Thoracic aorta (tissue), 2 donors: ENCODE measurements around the gene SNRNP200. TPM values are rescaled to one million over a fixed set of nuclear protein-coding genes. Genes with fewer than 3 reads are reported as not detected.
A peak's percentile ranks its signal among the peaks of the same experiment; 100 is the strongest.
"Not testable (repeated sequence)": the region's sequence is repeated elsewhere in the genome, so short reads cannot be mapped to it uniquely, and the experiment has no call there.

Experiments used
- ATAC-seq: fragments of 150-250 bp; one replicate; pipeline ENCODE4 v1.8.0; 2017; ENCODE audit warnings: low read depth; ENCODE audit not compliant: insufficient number of reproducible peaks, low FRiP score
- DNase-seq: peaks from one replicate; pipeline ENCODE4 v3.0.0-alpha.2; 2020; ENCODE audit warnings: low spot score
- H3K27ac ChIP-seq, 2 donors: fragments of 200-600 bp; sonication (generic); 1 replicate in 1 of 2; 2 replicates in 1 of 2; pipeline ENCODE4 v1.5.1; 2016; ENCODE audit warnings: mild to moderate bottlenecking in 2 of 2, moderate library complexity in 2 of 2
- H3K27me3 ChIP-seq: fragments of 200-600 bp; sonication (generic); replicated peaks from 2 replicates; pipeline ENCODE4 v1.6.0; 2016; ENCODE audit warnings: mild to moderate bottlenecking; ENCODE audit not compliant: insufficient read depth
- H3K36me3 ChIP-seq: fragments of 200-600 bp; sonication (generic); one replicate; pipeline ENCODE4 v1.5.1; 2016
- H3K4me1 ChIP-seq, 2 donors: fragments of 200-600 bp; sonication (generic); 1 replicate in 1 of 2; 2 replicates in 1 of 2; pipeline versions ENCODE4 v1.5.1 to v1.6.0; 2016; ENCODE audit warnings: low read depth in 2 of 2, mild to moderate bottlenecking in 1 of 2; ENCODE audit not compliant: control insufficient read depth in 1 of 2
- H3K4me3 ChIP-seq: fragments of 200-600 bp; sonication (generic); 2 replicates; pipeline ENCODE4 v1.5.1; 2016; ENCODE audit warnings: mild to moderate bottlenecking
- H3K9me3 ChIP-seq: fragments of 200-600 bp; sonication (generic); 2 replicates; pipeline ENCODE4 v1.5.1; 2016
- total RNA-seq, 2 donors: library from RNA; depleted of rRNA; stranded (reverse); fragments of >200 nt; gene quantifications; one replicate each; pipeline versions ENCODE4 v1.1.0 to v1.2.3, GENCODE V29; 2016
- TF ChIP-seq, protein P1 (sequence below): fragments of 200-600 bp; sonication (generic); IDR thresholded peaks from one replicate; pipeline ENCODE4 v1.5.1; 2019; ENCODE audit warnings: antibody characterized with exemption

SNRNP200 gene
- total RNA-seq, 2 donors from 2014 or later, result 77.2 to 85.6 TPM

DNA sequence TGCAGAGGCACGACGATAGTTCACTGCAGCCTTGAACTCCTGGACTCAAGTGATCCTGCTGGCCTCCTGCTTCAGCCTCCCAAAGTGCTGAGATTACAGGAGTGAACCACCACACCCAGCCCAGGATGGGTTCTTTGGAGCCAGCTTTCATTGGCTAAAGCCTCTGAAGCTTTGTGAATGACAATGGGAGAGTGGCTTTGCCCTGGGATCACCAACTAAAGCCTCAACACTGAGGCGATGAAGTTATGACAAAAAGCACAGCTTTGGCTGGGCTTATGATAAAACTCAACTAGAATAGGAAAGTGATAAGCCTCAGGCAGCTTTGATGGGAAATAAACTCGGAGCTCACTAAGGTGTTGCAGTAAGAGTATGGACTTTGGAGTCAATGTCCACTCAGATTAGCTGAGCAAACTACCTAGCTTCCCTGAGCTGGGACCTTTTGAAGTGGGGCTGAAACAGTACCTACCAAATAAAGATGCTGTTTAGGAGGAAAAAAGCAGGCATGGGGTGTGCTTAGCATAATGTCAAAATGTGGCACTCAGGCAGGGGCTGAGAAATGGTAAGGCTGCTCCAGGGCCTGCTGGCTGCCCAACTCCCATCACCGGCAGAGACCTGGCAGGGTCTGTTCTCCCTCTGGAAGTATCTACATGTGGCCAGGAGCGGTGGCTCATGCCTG lies 43.9 kb downstream of the SNRNP200 start:
- H3K4me3 ChIP-seq, result no peak overlapping the region
- no peaks in the 10 kb centered on the region for H3K9me3 ChIP-seq
- ATAC-seq (no peak), DNase-seq (no peak)
- peak overlapping the region; percentile 89 to 91 for H3K27ac ChIP-seq
- H3K36me3 ChIP-seq, result peaks cover 6% of the 10 kb centered on the region
- TF ChIP-seq, protein P1, sequence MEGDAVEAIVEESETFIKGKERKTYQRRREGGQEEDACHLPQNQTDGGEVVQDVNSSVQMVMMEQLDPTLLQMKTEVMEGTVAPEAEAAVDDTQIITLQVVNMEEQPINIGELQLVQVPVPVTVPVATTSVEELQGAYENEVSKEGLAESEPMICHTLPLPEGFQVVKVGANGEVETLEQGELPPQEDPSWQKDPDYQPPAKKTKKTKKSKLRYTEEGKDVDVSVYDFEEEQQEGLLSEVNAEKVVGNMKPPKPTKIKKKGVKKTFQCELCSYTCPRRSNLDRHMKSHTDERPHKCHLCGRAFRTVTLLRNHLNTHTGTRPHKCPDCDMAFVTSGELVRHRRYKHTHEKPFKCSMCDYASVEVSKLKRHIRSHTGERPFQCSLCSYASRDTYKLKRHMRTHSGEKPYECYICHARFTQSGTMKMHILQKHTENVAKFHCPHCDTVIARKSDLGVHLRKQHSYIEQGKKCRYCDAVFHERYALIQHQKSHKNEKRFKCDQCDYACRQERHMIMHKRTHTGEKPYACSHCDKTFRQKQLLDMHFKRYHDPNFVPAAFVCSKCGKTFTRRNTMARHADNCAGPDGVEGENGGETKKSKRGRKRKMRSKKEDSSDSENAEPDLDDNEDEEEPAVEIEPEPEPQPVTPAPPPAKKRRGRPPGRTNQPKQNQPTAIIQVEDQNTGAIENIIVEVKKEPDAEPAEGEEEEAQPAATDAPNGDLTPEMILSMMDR, result no peak
- H3K4me1 ChIP-seq, result peaks cover 61 to 76% of the 10 kb centered on the region in 2 donors
- no peaks in the 10 kb centered on the region for H3K27me3 ChIP-seq

DNA sequence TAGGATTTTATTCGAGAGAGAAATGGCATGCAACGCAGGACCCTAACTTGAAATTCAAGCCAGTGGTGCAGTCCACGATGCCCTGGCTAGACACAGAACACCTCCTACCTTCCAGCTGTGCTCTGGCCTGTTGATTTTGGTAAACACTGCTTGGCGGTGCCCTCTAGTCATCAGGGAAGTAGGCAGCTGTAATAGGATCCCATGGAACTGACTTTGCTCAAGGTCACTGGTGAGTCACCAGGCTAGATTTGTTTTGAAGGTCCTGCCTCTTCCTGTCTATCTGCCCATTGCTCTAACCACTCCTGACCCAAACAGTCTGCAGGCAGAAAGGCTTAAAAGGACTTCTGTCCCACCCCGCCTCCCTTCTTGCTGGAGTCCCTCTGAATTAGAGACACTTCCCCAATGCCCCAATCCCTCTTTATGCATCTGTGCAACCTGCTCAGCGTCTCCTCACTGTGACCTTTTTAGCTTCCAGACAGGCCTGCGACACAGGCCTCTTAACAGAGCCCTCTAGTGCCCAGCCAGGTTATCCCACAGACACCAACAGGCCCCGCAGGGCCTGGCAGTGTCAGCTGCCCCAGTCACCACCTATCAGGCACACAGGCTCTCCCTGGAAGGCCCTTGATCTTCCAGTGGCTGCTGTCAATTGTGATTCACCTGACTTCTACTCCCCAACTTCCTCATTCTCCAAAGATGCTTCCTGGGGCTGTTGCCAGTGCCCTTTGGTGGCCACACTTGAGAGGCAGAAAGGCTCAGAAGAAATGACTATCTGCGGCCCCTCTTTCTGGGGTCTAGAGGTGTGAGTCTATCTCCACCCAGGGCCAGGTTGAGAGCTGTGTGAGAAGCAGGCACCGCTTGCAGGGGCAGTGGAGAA lies 44.7 kb downstream of the SNRNP200 start:
- Histone ChIP-seq H3K4me3 (peak overlapping the region; percentile 21), H3K36me3 (peaks cover 13% of the 10 kb centered on the region), H3K27me3 (no peaks in the 10 kb centered on the region), H3K9me3 (no peaks in the 10 kb centered on the region), H3K4me1 (peaks cover 61 to 76% of the 10 kb centered on the region in 2 donors), H3K27ac (peak overlapping the region; percentile 89 to 91)
- DNase-seq (peak; percentile 71), ATAC-seq (peak; percentile 86)
- TF ChIP-seq, protein P1, result no peak

DNA sequence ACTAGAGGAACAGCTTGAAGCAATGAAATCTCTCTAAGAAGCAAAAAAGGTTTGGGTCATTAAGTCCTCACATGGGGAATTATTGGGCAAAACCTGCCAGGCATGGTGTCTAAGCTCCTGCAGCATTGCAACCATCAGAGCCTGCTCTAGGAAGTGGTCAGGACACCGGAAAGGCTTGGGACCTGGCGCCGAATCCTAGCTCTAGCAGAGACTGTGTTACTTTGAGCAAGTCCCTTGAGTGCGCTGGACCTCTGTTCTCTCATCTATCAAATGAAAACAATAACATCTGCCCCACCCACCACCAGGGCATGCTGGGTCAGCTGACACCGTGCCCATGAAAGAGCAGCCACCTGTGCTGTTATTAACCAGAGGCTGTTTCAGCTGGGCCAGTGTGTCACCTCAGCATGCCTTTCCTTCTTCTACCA lies 45.8 kb downstream of the SNRNP200 start:
- Histone ChIP-seq H3K27ac (peak overlapping the region; percentile 87 to 89), H3K4me1 (peaks cover 57 to 72% of the 10 kb centered on the region in 2 donors), H3K9me3 (no peaks in the 10 kb centered on the region), H3K4me3 (no peak overlapping the region), H3K36me3 (peaks cover 24% of the 10 kb centered on the region), H3K27me3 (no peaks in the 10 kb centered on the region)
- DNase-seq (no peak), ATAC-seq (no peak)
- TF ChIP-seq, protein P1, result no peak

DNA sequence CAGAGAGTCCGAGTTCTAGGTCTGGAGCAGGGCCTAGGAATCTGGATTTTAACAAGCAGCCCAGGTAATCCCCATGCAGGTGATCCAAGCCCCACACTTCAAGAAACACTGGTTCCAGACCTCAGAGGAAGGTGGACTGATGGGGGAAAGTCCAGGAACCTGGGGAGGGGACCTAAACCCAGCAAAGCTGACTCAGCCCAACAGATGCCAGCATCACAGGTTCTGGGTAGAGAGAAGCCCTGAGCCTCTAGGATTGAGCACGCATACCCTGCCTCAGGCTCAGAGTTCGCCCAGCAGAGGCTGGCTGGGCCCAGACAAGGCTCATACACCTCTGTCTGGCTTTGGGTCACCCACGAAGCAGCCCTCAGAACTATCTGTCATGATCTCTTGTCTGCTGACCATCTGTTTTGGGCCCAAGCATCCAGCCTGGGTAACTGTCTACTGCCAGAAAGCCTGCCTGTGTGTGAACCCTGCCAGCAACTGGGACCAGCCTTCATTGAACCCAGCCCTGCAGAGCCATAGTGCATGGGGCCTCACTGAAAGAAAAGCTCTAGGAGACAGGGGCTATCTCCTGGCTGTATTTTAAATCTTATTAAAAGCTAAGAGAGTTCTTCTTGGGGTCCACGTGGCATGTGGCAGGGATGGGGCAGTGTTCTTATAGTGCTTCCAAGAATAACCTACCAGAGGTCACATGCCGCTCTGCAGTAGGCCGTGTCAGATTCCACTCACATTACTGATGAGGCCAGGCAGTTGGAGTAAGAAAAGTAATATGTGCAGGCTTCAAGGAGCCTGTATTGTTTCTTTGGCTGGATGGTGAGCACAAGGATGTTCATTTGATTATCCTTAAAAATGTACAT lies 47.0 kb downstream of the SNRNP200 start:
- Histone ChIP-seq H3K9me3 (no peaks in the 10 kb centered on the region), H3K27me3 (no peaks in the 10 kb centered on the region), H3K27ac (peak overlapping the region; percentile 87 to 89), H3K4me1 (peaks cover 46 to 60% of the 10 kb centered on the region in 2 donors), H3K36me3 (peaks cover 30% of the 10 kb centered on the region), H3K4me3 (no peak overlapping the region)
- DNase-seq (no peak), ATAC-seq (no peak)
- TF ChIP-seq, protein P1, result no peak

DNA sequence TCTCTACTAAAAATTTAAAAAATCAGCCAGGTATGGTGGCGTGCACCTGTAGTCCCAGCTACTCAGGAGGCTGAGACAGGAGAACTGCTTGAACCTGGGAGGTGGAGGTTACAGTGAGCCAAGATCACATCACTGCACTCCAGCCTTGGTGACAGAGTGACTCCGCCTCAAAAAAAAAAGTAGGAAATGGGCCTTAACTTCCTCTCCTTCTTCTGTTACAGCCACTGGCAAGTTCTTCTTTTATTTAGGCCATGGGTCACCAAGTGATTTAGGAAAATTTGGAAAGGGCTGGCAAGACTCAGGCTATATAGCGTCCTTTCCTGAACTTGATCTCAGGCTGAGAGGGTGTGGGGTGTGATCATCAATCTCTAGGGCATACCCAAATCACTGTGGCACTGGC lies 47.6 kb downstream of the SNRNP200 start:
- DNase-seq, ATAC-seq, H3K9me3 ChIP-seq, H3K4me3 ChIP-seq, H3K27me3 ChIP-seq: not testable (repeated sequence)
- peak overlapping the region; percentile 87 to 89 for H3K27ac ChIP-seq
- H3K36me3 ChIP-seq, result peaks cover 36% of the 10 kb centered on the region
- peaks cover 45 to 57% of the 10 kb centered on the region in 2 donors for H3K4me1 ChIP-seq
